UCSD-AML1 (cell line): ENCODE results near the gene MINDY1.

ENCODE experiments used
- DNase-seq: peaks from one replicate; lab custom pipeline; 2025; ENCODE audit not compliant: unreplicated experiment; lab: John Stamatoyannopoulos, UW

The MINDY1 gene

GRCh38 chr1:150968491-150968890 lies 38.2 kb downstream of the MINDY1 start:
- DNase-seq = no peak

GRCh38 chr1:150967936-150968335 lies 38.8 kb downstream of the MINDY1 start:
- no peak for DNase-seq

GRCh38 chr1:150966011-150966410 lies 40.7 kb downstream of the MINDY1 start:
- DNase-seq = no peak

GRCh38 chr1:150965605-150966004 lies 41.1 kb downstream of the MINDY1 start:
- no peak for DNase-seq

GRCh38 chr1:150964164-150964489 lies 42.6 kb downstream of the MINDY1 start:
- DNase-seq = no peak

- DNase-seq = no peak
Measured at GRCh38 chr1:150963321-150964163, 43.2 kb downstream of the MINDY1 start.

GRCh38 chr1:150961756-150962155 lies 44.9 kb downstream of the MINDY1 start:
- DNase-seq = no peak

- DNase-seq = no peak
Measured at GRCh38 chr1:150960646-150961045, 46.1 kb downstream of the MINDY1 start.

- DNase-seq = no peak
Measured at GRCh38 chr1:150957666-150958065, 49.0 kb downstream of the MINDY1 start.

- DNase-seq = no peak
Measured at GRCh38 chr1:150955280-150955679, 51.4 kb downstream of the MINDY1 start.

GRCh38 chr1:150954708-150955107 lies 52.0 kb downstream of the MINDY1 start:
- DNase-seq = no peak
